HCT116 (cell line): ENCODE measurements around the gene GASK1A. TPM values are rescaled to one million over a fixed set of nuclear protein-coding genes. Genes with fewer than 3 reads are reported as not detected.

Experiments
- ATAC-seq: fragments of 200-7000 bp; cut with Tn5 transposase; 2 replicates; pipeline ENCODE4 v1.9.1; 2020; ENCODE audit warnings: mild to moderate bottlenecking, moderate library complexity
- BruUV-seq: library from RNA; stranded (reverse); fragments of 400-500 nt; replicated peaks from 2 replicates; lab custom pipeline; 2021; lab: Mats Ljungman, UMichigan
- CTCF ChIA-PET: fragments of 300-600 bp; sonication (Branson Sonifier 250); formaldehyde crosslinking; loops from one replicate; lab custom pipeline; 2021; ENCODE audit warnings: antibody characterized with exemption; lab: Charles Lee
- POLR2A ChIA-PET: fragments of 300-600, 350-600 bp; sonication (Branson Sonifier 250); formaldehyde crosslinking; loops from one replicate; lab custom pipeline; 2021; ENCODE audit warnings: antibody characterized with exemption; lab: Charles Lee
- RAD21 ChIA-PET, 2 experiments: fragments of 300-600 bp; sonication (Branson Sonifier 250); formaldehyde crosslinking; loops; one replicate each; lab custom pipeline; 2023; ENCODE audit warnings: low total read pairs in 2 of 2; ENCODE audit not compliant: uncharacterized antibody in 2 of 2, unreplicated experiment in 2 of 2, low non-redundant PET in 1 of 2; lab: Charles Lee
- DNase-seq: peaks from one replicate; pipeline ENCODE4 v3.0.0-alpha.2; 2010; ENCODE audit warnings: low read depth, low spot score
- H2AFZ ChIP-seq: fragments of 200-600 bp; shearing (Covaris generic), sonication (generic); 2 replicates; pipeline ENCODE4 v1.6.1; 2017; ENCODE audit warnings: low read depth, mixed run types, mixed read lengths, antibody characterized with exemption, low read length; ENCODE audit not compliant: poor library complexity, severe bottlenecking
- H3K27ac ChIP-seq: 2 replicates; pipeline ENCODE4 v1.5.1; 2012; ENCODE audit warnings: low read depth, low read length
- H3K27me3 ChIP-seq: fragments of 200-600 bp; sonication (generic); 2 replicates; pipeline ENCODE4 v1.6.1; 2016; ENCODE audit warnings: mixed run types, low read length, mixed read lengths; ENCODE audit not compliant: insufficient read depth
- H3K36me3 ChIP-seq, 2 experiments: fragments of 200-500 bp in 1 of 2; fragments of 200-600 bp in 1 of 2; sonication (Bioruptor generic) in 1 of 2; sonication (generic) in 1 of 2; 2 replicates each; pipeline versions ENCODE4 v1.5.1 to v1.6.1; 2014 to 2016; ENCODE audit warnings: low read length in 2 of 2, inconsistent platforms in 1 of 2, mixed read lengths in 1 of 2, mixed run types in 1 of 2; ENCODE audit not compliant: insufficient read depth in 2 of 2, control insufficient read depth in 1 of 2
- H3K4me1 ChIP-seq, 2 experiments: fragments of 200-600 bp in 1 of 2; sonication (generic) in 1 of 2; 2 replicates each; pipeline versions ENCODE4 v1.5.1 to v1.6.1; 2012 to 2017; ENCODE audit warnings: low read length in 2 of 2, inconsistent platforms in 1 of 2, mild to moderate bottlenecking in 1 of 2, mixed read lengths in 1 of 2, mixed run types in 1 of 2, moderate library complexity in 1 of 2; ENCODE audit not compliant: insufficient read depth in 2 of 2, control insufficient read depth in 1 of 2
- H3K4me2 ChIP-seq: fragments of 200-600 bp; sonication (generic); 2 replicates; pipeline ENCODE4 v1.6.1; 2017; ENCODE audit warnings: mixed run types, low read length, mixed read lengths
- H3K4me3 ChIP-seq, 2 experiments: fragments of 200-600 bp in 1 of 2; sonication (generic) in 1 of 2; replicated peaks in 1 of 2; 2 replicates each; pipeline ENCODE4 v1.5.1; 2011 to 2016; ENCODE audit warnings: low read length in 2 of 2, control low read depth in 1 of 2, low read depth in 1 of 2, mild to moderate bottlenecking in 1 of 2, mixed read lengths in 1 of 2, mixed run types in 1 of 2
- H3K79me2 ChIP-seq: fragments of 200-600 bp; sonication (generic); 2 replicates; pipeline ENCODE4 v1.6.1; 2017; ENCODE audit warnings: mild to moderate bottlenecking, mixed run types, low read length, moderate library complexity, mixed read lengths; ENCODE audit not compliant: insufficient read depth
- H3K9ac ChIP-seq: fragments of 200-600 bp; sonication (generic); 2 replicates; pipeline ENCODE4 v1.6.1; 2016; ENCODE audit warnings: low read length, mixed read lengths
- H3K9me2 ChIP-seq: fragments of 200-600 bp; sonication (generic), shearing (Covaris generic); 2 replicates; pipeline ENCODE4 v1.6.1; 2017; ENCODE audit warnings: mixed run types, mild to moderate bottlenecking, moderate library complexity; ENCODE audit not compliant: insufficient read depth
- H3K9me3 ChIP-seq, 2 experiments: fragments of 200-500 bp in 1 of 2; fragments of 200-600 bp in 1 of 2; sonication (Bioruptor generic) in 1 of 2; sonication (generic) in 1 of 2; 2 replicates each; pipeline ENCODE4 v1.6.1; 2014 to 2017; ENCODE audit warnings: low read length in 2 of 2, mixed read lengths in 2 of 2, inconsistent platforms in 1 of 2, low read depth in 1 of 2, mild to moderate bottlenecking in 1 of 2, mixed run types in 1 of 2, moderate library complexity in 1 of 2; ENCODE audit not compliant: control insufficient read depth in 1 of 2, insufficient read depth in 1 of 2
- H4K20me1 ChIP-seq: fragments of 200-600 bp; sonication (generic), shearing (Covaris generic); 2 replicates; pipeline ENCODE4 v1.6.1; 2017; ENCODE audit warnings: mixed run types, mild to moderate bottlenecking, moderate library complexity; ENCODE audit not compliant: insufficient read depth
- EZH2phosphoT487 ChIP-seq: fragments of 200-600 bp; IDR thresholded peaks from 2 replicates; pipeline ENCODE4 v1.6.1; 2018; ENCODE audit warnings: antibody characterized with exemption, borderline replicate concordance
- JUND ChIP-seq: IDR thresholded peaks from 2 replicates; pipeline ENCODE4 v1.6.1; 2012
- POLR2A ChIP-seq: IDR thresholded peaks from 2 replicates; pipeline ENCODE4 v1.7.0; 2011; ENCODE audit warnings: borderline replicate concordance; ENCODE audit not compliant: insufficient read depth, insufficient read length; ENCODE audit errors: extremely low read depth
- POLR2AphosphoS5 ChIP-seq: IDR thresholded peaks from 2 replicates; pipeline ENCODE4 v1.6.1; 2011; ENCODE audit warnings: mild to moderate bottlenecking, low read depth, low read length, moderate library complexity
- REST ChIP-seq: IDR thresholded peaks from 2 replicates; pipeline ENCODE4 v1.6.1; 2012; ENCODE audit warnings: low read depth
- SIN3A ChIP-seq: IDR thresholded peaks from 2 replicates; pipeline ENCODE4 v1.6.1; 2012; ENCODE audit warnings: low read depth
- SP1 ChIP-seq: IDR thresholded peaks from 2 replicates; pipeline ENCODE4 v1.6.1; 2012; ENCODE audit warnings: low read depth
- YY1 ChIP-seq: IDR thresholded peaks from 2 replicates; pipeline ENCODE4 v1.6.1; 2011; ENCODE audit warnings: low read length, low read depth, moderate library complexity, mild to moderate bottlenecking; ENCODE audit not compliant: insufficient replicate concordance; ENCODE audit errors: extremely low read depth
- ZFX ChIP-seq: fragments of 450-650 bp; IDR thresholded peaks from 2 replicates; pipeline ENCODE4 v1.6.1; 2017
- intact Hi-C: fragments of 100-400 bp; cut with micrococcal nuclease; formaldehyde crosslinking; loops from 2 replicates; pipeline ENCODE4 v1.10.0; 2022
- total RNA-seq: library from RNA; stranded (reverse); gene quantifications from one replicate; pipeline ENCODE4 v1.2.1, GENCODE V29; 2021; ENCODE audit not compliant: unreplicated experiment

Gene GASK1A
- total RNA-seq, 1 experiment from 2014 or later, result 1.0 TPM

GRCh38 chr3:43105596-43106292 lies 126.6 kb downstream of the GASK1A start, which contains the start of gene POMGNT2:
TSS of gene POMGNT2 (minus strand) at chr3:43106079. CDS start at chr3:43081431, 24,648 bp downstream.
- BruUV-seq, result no TSS peak
- peak within 1 kb of the TSS; percentile 64 to 79 for H3K4me3 ChIP-seq
- peak; percentile 98 for ATAC-seq
- peak within 1 kb of the TSS; percentile 95 for H3K4me2 ChIP-seq
- H3K27ac ChIP-seq, result peak within 1 kb of the TSS; percentile 60; the same call in 1 of the 2 replicates
- H3K27me3 ChIP-seq, result no peaks in the 10 kb centered on the region
- no peaks in the 10 kb centered on the region for H3K36me3 ChIP-seq
- intact Hi-C loops, result no loop called here
- H3K79me2 ChIP-seq, result peaks cover 46% of the 10 kb centered on the region; the same call in 1 of the 2 replicates
- RAD21 ChIA-PET, result no interaction called here
- CTCF ChIA-PET, result no interaction called here
- H2AFZ ChIP-seq, result peak within 1 kb of the TSS; percentile 93
- H3K9me2 ChIP-seq, result no peaks in the 10 kb centered on the region
- POLR2A ChIA-PET, result no interaction called here
- H3K4me1 ChIP-seq, result peaks cover 0 to 15% of the 10 kb centered on the region in 2 experiments; a peak in 2 of 4 replicates
- H4K20me1 ChIP-seq, result no peaks in the 10 kb centered on the region
- no peak for TF ChIP-seq SP1
- peak; percentile 70 for TF ChIP-seq ZFX
- no peak for TF ChIP-seq EZH2phosphoT487
- no peak for TF ChIP-seq REST
- peak; percentile 70 for TF ChIP-seq YY1
- peak; percentile 74 for TF ChIP-seq POLR2A
- peak; percentile 89 for TF ChIP-seq POLR2AphosphoS5
- peak; percentile 58; the same call in 1 of the 2 replicates for TF ChIP-seq SIN3A
- TF ChIP-seq JUND, result no peak
- H3K9ac ChIP-seq, result peak within 1 kb of the TSS; percentile 71
- peak; percentile 69 for DNase-seq
- no peaks in the 10 kb centered on the region for H3K9me3 ChIP-seq
